Activated CD4-positive, alpha-beta T cell treated with anti-CD3 and anti-CD28 coated beads, Interleukin-2, amount 10 ng/mL, durations not matched to agents 24 days and 14 days (primary cell): ENCODE data around the gene ANGPTL7. TPM values are rescaled to one million over a fixed set of nuclear protein-coding genes. Genes with fewer than 3 reads are reported as not detected.

Experiments
- DNase-seq: peaks from one replicate; pipeline ENCODE4 v3.0.0; 2022
- H3K27ac Mint-ChIP-seq: one replicate; pipeline ENCODE4 v1.8.0; 2022; ENCODE audit warnings: mild to moderate bottlenecking, mixed read lengths
- H3K27me3 Mint-ChIP-seq: one replicate; pipeline ENCODE4 v1.8.0; 2022; ENCODE audit warnings: mixed read lengths
- H3K36me3 Mint-ChIP-seq: one replicate; pipeline ENCODE4 v1.8.0; 2022; ENCODE audit warnings: low read depth, mild to moderate bottlenecking, mixed read lengths
- H3K4me1 Mint-ChIP-seq: one replicate; pipeline ENCODE4 v1.8.0; 2021; ENCODE audit warnings: mixed read lengths
- H3K4me3 Mint-ChIP-seq: one replicate; pipeline ENCODE4 v1.8.0; 2022; ENCODE audit warnings: mild to moderate bottlenecking, moderate library complexity, mixed read lengths
- H3K9me3 Mint-ChIP-seq: one replicate; pipeline ENCODE4 v1.8.0; 2021; ENCODE audit warnings: mixed read lengths
- intact Hi-C: fragments of 100-400 bp; cut with micrococcal nuclease; formaldehyde crosslinking; loops from one replicate; pipeline ENCODE4 v1.15.1; 2023
- total RNA-seq: library from RNA; stranded (reverse); gene quantifications from 2 replicates; pipeline ENCODE4 v1.2.3, GENCODE V29; 2022

The ANGPTL7 gene
- total RNA-seq, 1 donor from 2014 or later, result not detected

DNA sequence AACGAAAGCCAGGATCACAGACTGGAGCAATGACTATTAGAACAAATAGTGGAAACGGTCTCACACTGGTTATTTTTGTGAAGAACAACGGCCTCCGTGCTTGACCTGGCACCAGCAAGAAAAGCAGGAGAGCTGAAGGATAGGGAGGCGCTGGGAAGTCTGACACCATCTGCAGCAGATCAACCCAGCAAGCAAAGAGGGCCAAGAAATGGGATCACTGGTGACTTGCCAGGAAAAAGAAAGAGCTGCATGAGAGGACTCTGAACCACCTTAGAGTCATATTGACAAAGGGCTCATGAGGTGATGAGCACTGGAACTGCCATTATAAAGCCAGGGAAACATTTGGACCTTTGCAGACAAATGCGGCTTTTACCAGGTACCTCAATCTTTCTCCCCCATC is 48.2 kb downstream of the ANGPTL7 start:
- H3K27ac Mint-ChIP-seq, result no peak overlapping the region
- DNase-seq, result no peak
- no peaks in the 10 kb centered on the region for H3K9me3 Mint-ChIP-seq
- H3K4me1 Mint-ChIP-seq, result peaks cover 6% of the 10 kb centered on the region
- H3K27me3 Mint-ChIP-seq, result no peaks in the 10 kb centered on the region
- intact Hi-C loops, result no loop called here
- peaks cover 57% of the 10 kb centered on the region for H3K36me3 Mint-ChIP-seq
- H3K4me3 Mint-ChIP-seq, result no peak overlapping the region

GRCh38 chr1:11238311-11238710 is 49.2 kb downstream of the ANGPTL7 start:
- Mint-ChIP-seq H3K9me3 (no peaks in the 10 kb centered on the region), H3K27ac (no peak overlapping the region), H3K27me3 (no peaks in the 10 kb centered on the region), H3K4me1 (peaks cover 6% of the 10 kb centered on the region), H3K36me3 (peaks cover 55% of the 10 kb centered on the region), H3K4me3 (no peak overlapping the region)
- intact Hi-C loops, result no loop called here
- no peak for DNase-seq

DNA sequence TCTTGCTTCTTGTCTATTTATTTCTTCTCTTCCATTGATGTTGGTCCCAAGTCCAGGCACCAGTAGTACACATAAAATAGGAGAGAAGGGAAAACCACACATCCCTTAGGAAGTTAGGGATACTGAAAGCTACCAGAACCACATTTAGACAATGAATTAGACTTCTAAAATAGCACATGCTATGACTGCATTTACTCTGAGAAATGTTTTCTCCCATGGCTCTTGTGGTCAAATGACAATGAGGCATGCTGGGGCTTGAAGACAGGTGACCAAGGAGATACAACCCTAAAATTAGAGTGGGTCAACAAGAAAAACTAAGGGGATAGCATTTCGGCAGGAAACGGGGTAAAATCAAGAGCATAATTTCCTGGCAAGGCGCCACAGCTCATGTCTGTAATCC is 56.1 kb downstream of the ANGPTL7 start:
- Mint-ChIP-seq H3K36me3 (peaks cover 38% of the 10 kb centered on the region), H3K27ac (no peak overlapping the region), H3K27me3 (no peaks in the 10 kb centered on the region), H3K4me1 (peaks cover 2% of the 10 kb centered on the region), H3K4me3 (no peak overlapping the region), H3K9me3 (no peaks in the 10 kb centered on the region)
- intact Hi-C loops, result loop anchor here (10.0 kb wide), 1 partner anchor 120 kb away; no protein-coding TSS in a partner anchor
- DNase-seq, result no peak

Other genes starting within 250 kb of the ANGPTL7 start
- 211 and 224 TPM in 2 replicates for gene TARDBP, start 176.7 kb upstream of the ANGPTL7 start, total RNA-seq
- 0.14 and 0.28 TPM in 2 replicates for gene MASP2, start 142.1 kb upstream of the ANGPTL7 start, total RNA-seq
- 334 and 346 TPM in 2 replicates for gene SRM, start 129.3 kb upstream of the ANGPTL7 start, total RNA-seq
- 93.0 and 98.1 TPM in 2 replicates for gene EXOSC10, start 89.5 kb upstream of the ANGPTL7 start, total RNA-seq
- gene MTOR, start 73.2 kb downstream of the ANGPTL7 start, total RNA-seq, result 48.1 and 54.4 TPM in 2 replicates
- 32.4 and 32.5 TPM in 2 replicates for gene UBIAD1, start 83.8 kb downstream of the ANGPTL7 start, total RNA-seq